IPS DF 6.9 (cell line): ENCODE measurements around the gene ACVRL1.
A peak's percentile ranks its signal among the peaks of the same experiment; 100 is the strongest.
"Not testable (repeated sequence)": the region's sequence is repeated elsewhere in the genome, so short reads cannot be mapped to it uniquely, and the experiment has no call there.

Experiments
- DNase-seq: peaks from one replicate; pipeline ENCODE4 v3.0.0-alpha.2; 2013; ENCODE audit warnings: low read depth, low spot score
- H3K27ac ChIP-seq: one replicate; pipeline ENCODE4 v1.5.1; 2013; ENCODE audit warnings: low read length, control low read depth
- H3K27me3 ChIP-seq: 2 replicates; pipeline ENCODE4 v1.6.1; 2013; ENCODE audit warnings: mild to moderate bottlenecking, low read length; ENCODE audit not compliant: control insufficient read depth, insufficient read depth
- H3K36me3 ChIP-seq: 2 replicates; pipeline ENCODE4 v1.6.1; 2013; ENCODE audit warnings: low read length; ENCODE audit not compliant: control insufficient read depth, insufficient read depth
- H3K4me1 ChIP-seq: 2 replicates; pipeline ENCODE4 v1.6.1; 2013; ENCODE audit warnings: low read length; ENCODE audit not compliant: control insufficient read depth, insufficient read depth
- H3K4me3 ChIP-seq: 2 replicates; pipeline ENCODE4 v1.5.1; 2013; ENCODE audit warnings: mild to moderate bottlenecking, low read length
- H3K9me3 ChIP-seq: 2 replicates; pipeline ENCODE4 v1.6.1; 2013; ENCODE audit warnings: low read length, inconsistent platforms; ENCODE audit not compliant: control insufficient read depth, insufficient read depth
- WGBS: extraction: QIAGEN DNeasy Blood & Tissue Kit; methylation state at CpG from one replicate; pipeline ENCODE4 v1.1.7; 2013; ENCODE audit warnings: mixed read lengths, missing lambda C conversion rate; ENCODE audit not compliant: insufficient read length, insufficient coverage; 5-methylcytosine and 5-hydroxymethylcytosine counted together

Gene ACVRL1

DNA sequence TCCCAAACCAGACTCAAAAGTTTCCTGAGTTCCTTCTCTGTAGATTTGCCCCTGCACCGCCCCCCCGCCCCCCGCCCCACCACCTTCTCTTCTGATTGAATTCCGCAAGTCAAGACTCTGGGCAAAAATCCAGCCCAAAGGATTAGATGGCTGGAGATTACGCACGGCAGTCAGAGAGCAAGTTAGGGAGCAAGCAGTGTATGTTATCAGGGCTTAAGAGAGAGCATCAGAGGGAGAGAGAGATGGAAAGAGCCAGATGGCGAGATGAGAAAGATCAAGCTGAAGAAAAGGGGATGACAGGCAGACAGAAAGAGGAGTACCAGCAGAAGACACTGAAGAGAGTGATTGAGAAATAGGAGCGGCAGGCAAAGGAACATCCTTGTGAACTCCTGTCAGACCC, 33.3 kb upstream of the ACVRL1 start:
- H3K4me1 ChIP-seq: peaks cover 4% of the 10 kb centered on the region
- no peaks in the 10 kb centered on the region for H3K36me3 ChIP-seq
- no peak overlapping the region for H3K27ac ChIP-seq
- WGBS: no CpG with 5 or more reads among the region's 8 CpGs
- no peak for DNase-seq
- H3K27me3 ChIP-seq: peaks cover 2% of the 10 kb centered on the region; the same call in 1 of the 2 replicates
- H3K4me3 ChIP-seq: no peak overlapping the region
- no peaks in the 10 kb centered on the region for H3K9me3 ChIP-seq

DNA sequence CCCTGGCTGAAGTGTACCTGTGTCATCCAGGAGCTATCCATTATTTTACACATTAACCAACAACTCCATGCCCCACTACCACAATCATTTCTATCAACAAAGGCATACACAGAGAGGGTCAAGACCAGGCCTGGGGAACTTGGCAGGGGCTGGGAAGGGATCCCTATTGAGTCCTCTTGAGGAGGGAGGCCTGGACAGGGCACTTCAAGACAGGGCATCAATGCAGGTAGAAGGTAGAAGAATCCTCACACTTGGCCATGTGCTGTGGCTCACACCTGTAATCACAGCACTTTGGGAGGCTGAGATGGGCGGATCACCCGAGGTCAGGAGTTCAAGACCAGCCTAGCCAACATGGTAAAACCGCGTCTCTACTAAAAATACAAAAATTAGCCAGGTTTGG, 32.8 kb upstream of the ACVRL1 start:
- Histone ChIP-seq H3K4me3 (no peak overlapping the region), H3K27ac (no peak overlapping the region), H3K36me3 (no peaks in the 10 kb centered on the region), H3K27me3 (peaks cover 2% of the 10 kb centered on the region; the same call in 1 of the 2 replicates), H3K4me1 (peaks cover 4% of the 10 kb centered on the region), H3K9me3 (no peaks in the 10 kb centered on the region)
- whole genome bisulfite sequencing: no CpG with 5 or more reads among the region's 4 CpGs
- no peak for DNase-seq

DNA sequence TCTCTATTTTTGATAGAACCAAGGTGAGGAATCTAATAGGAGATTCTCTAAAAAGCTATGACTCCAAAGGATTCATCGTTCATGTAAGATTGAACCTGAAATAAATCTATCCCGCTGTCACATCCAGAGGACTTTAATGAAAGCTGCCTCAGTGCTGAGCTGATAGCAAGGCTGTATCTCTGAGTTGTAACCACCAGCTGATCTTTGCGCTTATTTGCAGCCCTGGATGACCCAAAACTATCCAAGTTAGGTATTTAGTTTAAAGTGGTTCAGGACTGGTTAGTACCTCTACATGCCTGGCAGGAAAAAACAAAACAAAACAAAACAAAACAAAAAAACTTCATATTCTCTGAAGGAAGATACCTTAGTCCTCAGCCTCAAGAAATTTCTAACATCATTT, 28.2 kb upstream of the ACVRL1 start:
- DNase-seq: no peak
- Histone ChIP-seq H3K27me3 (no peaks in the 10 kb centered on the region), H3K9me3 (no peaks in the 10 kb centered on the region), H3K36me3 (no peaks in the 10 kb centered on the region), H3K4me3 (no peak overlapping the region), H3K4me1 (no peaks in the 10 kb centered on the region), H3K27ac (no peak overlapping the region)
- no CpG with 5 or more reads among the region's 3 CpGs for WGBS

DNA sequence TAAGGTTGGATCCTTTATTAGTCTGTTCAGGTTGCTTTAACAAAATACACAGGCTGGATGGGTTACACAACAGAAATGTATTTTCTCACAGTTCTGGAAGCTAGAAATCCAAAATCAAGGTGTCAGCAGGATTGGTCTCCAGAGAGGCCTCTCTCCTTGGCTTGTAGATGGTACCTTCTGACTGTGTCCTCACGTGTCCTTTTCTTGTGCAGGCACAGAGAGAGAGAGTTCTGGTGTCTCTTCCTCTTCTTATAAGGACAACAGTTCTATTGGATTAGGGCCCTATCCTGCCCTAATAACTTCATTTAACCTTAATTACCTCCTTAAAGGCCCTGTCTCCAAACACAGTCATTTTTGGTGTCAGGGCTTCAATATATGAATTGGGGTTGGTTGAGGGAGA, 24.0 kb upstream of the ACVRL1 start:
- no CpG with 5 or more reads among the region's 1 CpG for WGBS
- H3K9me3 ChIP-seq: no peaks in the 10 kb centered on the region
- H3K27ac ChIP-seq: no peak overlapping the region
- H3K36me3 ChIP-seq: no peaks in the 10 kb centered on the region
- no peaks in the 10 kb centered on the region for H3K27me3 ChIP-seq
- DNase-seq: no peak
- H3K4me3 ChIP-seq: no peak overlapping the region
- H3K4me1 ChIP-seq: no peaks in the 10 kb centered on the region

DNA sequence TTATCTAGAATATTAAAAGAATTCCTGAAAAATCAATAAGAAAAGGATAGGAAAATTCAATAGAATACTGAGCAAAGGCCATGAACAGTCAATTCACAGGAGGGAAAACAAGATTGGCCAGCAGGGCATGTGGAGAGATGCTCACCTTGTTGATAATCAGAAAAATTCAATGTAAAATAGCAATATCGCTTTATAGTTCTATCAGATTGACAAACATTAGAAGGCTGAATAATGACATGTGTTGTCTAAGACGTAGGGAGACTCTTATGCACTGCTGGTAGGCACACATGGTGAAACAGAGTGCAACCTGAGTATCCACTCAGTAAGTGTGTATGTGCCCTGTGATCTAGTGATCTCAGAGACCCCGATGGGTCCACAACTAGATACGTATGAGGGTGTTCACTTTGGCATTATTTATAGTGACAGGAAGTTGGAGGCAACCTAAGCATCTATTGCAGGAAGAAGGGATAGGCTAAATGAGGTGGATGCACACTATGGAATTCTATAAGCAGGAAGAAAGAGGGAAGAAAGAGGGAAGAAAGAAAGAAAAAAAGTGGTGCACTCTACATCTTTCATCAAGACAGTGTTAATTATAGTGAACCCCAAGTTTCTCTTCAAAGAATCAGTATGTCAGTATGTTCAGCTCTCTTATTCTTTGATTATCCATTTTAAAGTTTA, 23.2 kb upstream of the ACVRL1 start:
- no CpG with 5 or more reads among the region's 4 CpGs for WGBS
- DNase-seq: no peak
- H3K27me3 ChIP-seq: no peaks in the 10 kb centered on the region
- H3K36me3 ChIP-seq: no peaks in the 10 kb centered on the region
- H3K4me1 ChIP-seq: peaks cover 1% of the 10 kb centered on the region; the same call in 1 of the 2 replicates
- H3K4me3 ChIP-seq: no peak overlapping the region
- no peaks in the 10 kb centered on the region for H3K9me3 ChIP-seq
- H3K27ac ChIP-seq: no peak overlapping the region

DNA sequence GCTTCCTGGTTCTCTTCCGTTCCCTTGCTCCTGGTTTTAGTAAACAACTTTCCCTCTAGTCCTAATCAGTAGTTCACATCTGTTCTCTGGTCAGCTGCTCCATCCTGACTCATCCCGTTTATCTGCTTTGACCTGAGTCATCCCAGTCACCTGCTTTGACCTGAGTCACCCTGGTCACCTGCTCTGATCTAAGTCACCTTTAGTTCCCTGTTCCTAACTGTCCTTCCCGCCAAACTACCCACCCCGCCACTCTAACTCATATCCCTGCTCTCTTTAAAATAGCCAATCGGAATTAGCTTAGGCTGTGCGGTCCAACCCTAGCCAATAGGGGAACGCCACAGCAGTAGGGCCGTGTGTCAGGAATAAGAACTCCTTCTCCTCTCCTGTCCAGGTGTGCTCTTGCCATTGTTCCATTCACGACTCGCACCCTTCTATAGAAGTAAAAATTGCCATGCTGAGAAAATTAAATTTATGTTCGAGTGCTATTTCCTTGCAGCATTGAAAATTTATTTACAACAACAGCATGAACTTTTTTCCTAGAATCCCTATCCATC, 22.6 kb upstream of the ACVRL1 start:
- Histone ChIP-seq H3K9me3 (no peaks in the 10 kb centered on the region), H3K4me1 (peaks cover 1% of the 10 kb centered on the region; the same call in 1 of the 2 replicates), H3K27me3 (no peaks in the 10 kb centered on the region), H3K4me3 (no peak overlapping the region), H3K27ac (no peak overlapping the region), H3K36me3 (no peaks in the 10 kb centered on the region)
- DNase-seq: no peak
- WGBS: no CpG with 5 or more reads among the region's 11 CpGs

DNA sequence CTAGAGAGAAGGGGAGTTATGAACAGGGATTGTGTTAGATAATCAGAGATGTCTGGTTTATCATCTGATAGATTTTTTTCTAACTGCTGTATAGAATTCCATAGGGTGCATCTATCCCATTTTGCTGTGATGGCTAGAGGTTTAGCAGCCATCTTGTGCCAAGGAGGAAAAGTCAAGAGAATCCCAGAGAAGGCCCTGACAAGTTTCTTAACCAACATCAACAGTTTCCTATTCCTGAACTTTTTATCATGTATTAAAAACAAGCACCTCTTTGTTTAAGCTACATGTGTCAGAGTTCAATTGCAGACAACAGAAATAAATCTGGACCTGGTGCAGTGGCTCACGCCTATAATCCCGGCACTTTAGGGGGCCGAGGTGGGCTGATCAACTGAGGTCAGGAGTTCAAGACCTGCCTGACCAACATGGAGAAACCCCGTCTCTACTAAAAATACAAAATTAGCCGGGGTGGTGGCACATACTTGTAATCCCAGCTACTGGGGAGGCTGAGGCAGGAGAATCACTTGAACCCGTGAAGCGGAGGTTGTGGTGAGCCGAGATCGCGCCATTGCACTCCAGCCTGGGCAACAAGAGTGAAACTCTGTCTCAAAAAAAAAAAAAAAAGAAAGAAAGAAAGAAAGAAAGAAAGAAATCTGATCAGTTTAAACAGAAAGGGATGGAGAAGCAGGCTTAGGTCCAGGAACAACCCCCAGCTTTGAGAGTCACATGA, 21.8 kb upstream of the ACVRL1 start:
- not testable (repeated sequence) for H3K27ac ChIP-seq, H3K36me3 ChIP-seq, H3K9me3 ChIP-seq, DNase-seq, H3K27me3 ChIP-seq, H3K4me3 ChIP-seq, H3K4me1 ChIP-seq
- no CpG with 5 or more reads among the region's 10 CpGs for WGBS

DNA sequence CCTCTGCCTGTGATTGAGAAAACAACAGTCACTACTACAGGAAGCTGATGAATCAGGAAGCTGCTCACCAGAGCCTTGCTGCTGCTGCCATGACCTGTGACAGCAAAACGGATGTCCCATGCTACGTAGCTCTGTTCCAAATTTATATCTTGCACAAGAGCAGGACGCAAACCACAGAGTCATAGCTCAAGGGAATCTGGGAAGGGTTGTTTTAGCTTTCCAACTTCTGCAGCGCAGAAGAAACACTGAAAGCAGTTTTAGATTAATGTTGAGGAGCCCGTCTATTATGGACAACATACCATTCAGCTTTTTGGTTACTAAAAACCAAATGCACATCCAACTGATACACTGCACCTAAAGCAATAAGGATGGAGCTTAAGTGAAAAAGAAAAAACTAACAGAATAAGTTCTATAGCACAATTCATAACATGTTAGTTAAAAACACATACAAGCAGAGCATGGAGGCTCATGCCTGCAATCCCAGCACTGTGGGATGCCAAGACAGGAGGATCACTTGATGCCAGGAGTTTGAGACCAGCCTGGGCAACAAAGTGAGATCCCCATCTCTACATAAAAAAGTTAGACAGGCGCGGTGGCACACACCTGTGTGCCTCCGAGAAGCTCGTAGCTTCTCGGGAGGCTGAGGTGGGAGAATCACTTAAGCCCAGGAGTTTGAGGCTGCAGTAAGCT, 21.1 kb upstream of the ACVRL1 start:
- Histone ChIP-seq H3K27ac (no peak overlapping the region), H3K9me3 (no peaks in the 10 kb centered on the region), H3K4me1 (peaks cover 1% of the 10 kb centered on the region; the same call in 1 of the 2 replicates), H3K27me3 (no peaks in the 10 kb centered on the region), H3K4me3 (no peak overlapping the region), H3K36me3 (no peaks in the 10 kb centered on the region)
- WGBS: no CpG with 5 or more reads among the region's 10 CpGs
- no peak for DNase-seq

DNA sequence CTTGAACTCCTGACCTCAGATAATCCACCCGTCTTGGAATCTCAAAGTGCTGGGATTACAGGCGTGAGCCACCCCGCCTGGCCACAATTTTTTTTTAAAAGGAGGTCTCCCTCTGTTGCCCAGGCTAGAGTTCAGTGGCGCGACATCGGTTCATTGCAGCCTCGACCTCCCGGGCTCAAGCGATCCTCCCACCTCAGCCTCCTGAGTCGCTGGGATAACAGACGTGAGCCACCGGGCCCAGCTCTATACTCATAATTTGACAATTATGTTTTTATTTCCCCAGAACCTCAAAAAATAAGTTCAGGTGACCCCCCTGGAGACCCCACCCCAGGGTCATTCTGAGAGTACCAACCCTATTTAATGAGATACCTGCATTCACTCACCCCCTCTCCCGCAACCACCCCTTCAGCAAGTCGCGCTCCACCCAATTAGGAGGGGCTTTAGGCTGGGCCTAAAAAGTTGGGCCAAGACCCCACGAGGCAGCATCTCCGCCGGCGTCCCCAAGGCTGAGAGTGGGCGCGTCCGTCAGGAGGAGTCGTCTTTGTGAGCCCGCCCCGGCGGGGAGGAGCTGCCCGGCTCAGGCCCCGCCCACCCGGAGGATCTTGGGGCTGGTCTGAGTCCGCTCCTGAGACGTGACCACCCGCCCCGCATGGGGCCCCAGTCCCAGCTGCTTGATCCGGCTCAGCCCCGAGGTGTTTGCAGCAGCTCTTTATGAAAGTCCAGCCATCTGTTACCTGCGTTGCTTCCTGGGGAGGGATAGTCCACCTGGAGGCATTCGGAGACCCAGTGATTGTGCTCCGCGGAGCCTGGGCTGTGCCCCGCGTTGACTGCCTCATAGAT, 19.6 kb upstream of the ACVRL1 start, which contains the start of gene ANKRD33:
ANKRD33 (plus strand) TSS at position 628 of the 840 bp plus-strand sequence; CDS start at position 712, 84 bp downstream.
- H3K4me3 ChIP-seq: peak within 1 kb of the TSS; percentile 15; the same call in 1 of the 2 replicates
- no peaks in the 10 kb centered on the region for H3K27me3 ChIP-seq
- no peaks in the 10 kb centered on the region for H3K9me3 ChIP-seq
- no peaks in the 10 kb centered on the region for H3K36me3 ChIP-seq
- H3K4me1 ChIP-seq: peaks cover 1% of the 10 kb centered on the region; the same call in 1 of the 2 replicates
- no peak within 1 kb of the TSS for H3K27ac ChIP-seq
- DNase-seq: peak; percentile 47
- no CpG with 5 or more reads among the region's 41 CpGs for WGBS
